ENCODE results near the gene AEBP2. TPM values are rescaled to one million over a fixed set of nuclear protein-coding genes. Genes with fewer than 3 reads are reported as not detected.

The AEBP2 gene
- total and polyA plus RNA-seq, 2 of the 13 experiments (the other 11 are each of a cell fraction or from before 2014, with no cell fraction given) = 9.2 to 17.9 TPM

DNA sequence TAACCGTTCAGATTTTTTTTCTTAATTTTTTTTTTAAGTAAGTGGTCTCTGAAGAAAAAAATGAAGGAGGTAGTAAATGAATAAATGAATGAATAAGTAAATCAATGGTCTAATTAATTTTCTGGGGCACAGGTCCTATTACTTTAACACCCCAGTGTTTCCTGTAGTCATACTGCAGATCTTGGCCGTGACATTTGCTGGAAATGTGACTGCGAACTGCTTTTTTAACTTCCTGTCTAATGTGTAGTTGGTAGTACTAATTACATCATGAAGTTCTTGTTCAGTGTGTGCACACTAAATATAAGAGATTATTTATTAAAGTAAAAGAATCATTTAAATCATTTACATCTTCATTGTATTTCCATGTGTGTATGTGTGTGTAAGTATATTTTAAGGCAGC is 45.4 kb downstream of the AEBP2 start:
- CTCF ChIA-PET (ENCODE audit: low intra/inter-chr PET ratio, low total read pairs) = no interaction called here
- H4K20me1 ChIP-seq (ENCODE audit: insufficient read depth, low read length) = peaks cover 9% of the 10 kb centered on the region; the same call in 1 of the 2 replicates

More for the DNA sequence above, 45.4 kb downstream of the AEBP2 start:
- Histone ChIP-seq H3K36me3 (replicated peaks in 1 of 2; ENCODE audit: control insufficient read depth in 1 of 2, insufficient read depth in 2 of 2, low read length in 2 of 2) (peaks cover 4 to 35% of the 10 kb centered on the region in 2 experiments; a peak in 3 of 5 replicates), H3K9me3 (ENCODE audit: low read length) (no peaks in the 10 kb centered on the region), H3K4me2 (ENCODE audit: low read depth, low read length) (no peak overlapping the region), H3K4me3 (replicated peaks in 1 of 3; ENCODE audit: insufficient read depth in 1 of 3, low read depth in 2 of 3, low read length in 3 of 3) (no peak overlapping the region), H3K79me2 (ENCODE audit: insufficient read depth, low read length) (peaks cover 64% of the 10 kb centered on the region), H3K27me3 (ENCODE audit: control insufficient read depth in 1 of 2, insufficient read depth in 2 of 2, low read length in 2 of 2) (no peaks in the 10 kb centered on the region), H3K4me1 (ENCODE audit: insufficient read depth, low read length) (peaks cover 11% of the 10 kb centered on the region), H2AFZ (ENCODE audit: low read length) (no peak overlapping the region), H3K27ac (ENCODE audit: extremely low read length, insufficient read depth, low read length) (no peak overlapping the region), H3K9ac (ENCODE audit: insufficient read depth, low read depth, low read length) (no peak overlapping the region)
- DNase-seq (ENCODE audit: low spot score) = no peak
- POLR2A ChIA-PET = no interaction called here
- no peak for ATAC-seq
- no TSS peak for BruUV-seq (replicated peaks)
- 93% methylated on average over 3 of the region's 3 CpGs for WGBS (ENCODE audit: low lambda C conversion rate)
- in situ Hi-C loops (cut with HindIII; ENCODE audit: extremely low pct_ligation_motif_present, low pct_unique_long_range_greater_than_20kb) (no loop called here), intact Hi-C loops (cut with micrococcal nuclease; ENCODE audit: unreplicated experiment) (no loop called here)
- FAIRE-seq = no peak
- TF ChIP-seq FOXJ3 (CRISPR knock-in tag; IDR thresholded peaks at IDR 0.05; ENCODE audit: borderline replicate concordance) (no peak), ZNF75D (CRISPR knock-in tag; IDR thresholded peaks at IDR 0.05; ENCODE audit: borderline replicate concordance) (no peak), NR2F2 (IDR thresholded peaks at IDR 0.05; ENCODE audit: borderline replicate concordance, low read depth) (no peak), POLR2AphosphoS5 (IDR thresholded peaks at IDR 0.05; ENCODE audit: low read depth, low read length) (no peak), ZHX1 (CRISPR knock-in tag; IDR thresholded peaks at IDR 0.05; ENCODE audit: low read depth) (no peak), ZNF496 (CRISPR knock-in tag; IDR thresholded peaks at IDR 0.05; ENCODE audit: insufficient replicate concordance) (no peak), ZNF260 (CRISPR knock-in tag; IDR thresholded peaks at IDR 0.05; ENCODE audit: borderline replicate concordance, low read depth) (no peak), FIP1L1 (IDR thresholded peaks at IDR 0.05; ENCODE audit: borderline replicate concordance, insufficient read depth, low read depth, low read length) (no peak), GATA4 (IDR thresholded peaks at IDR 0.05; ENCODE audit: borderline replicate concordance, low read depth) (no peak), SIX1 (CRISPR knock-in tag; IDR thresholded peaks at IDR 0.05; ENCODE audit: borderline replicate concordance) (no peak), CREB1 (IDR thresholded peaks at IDR 0.05) (no peak), CREB1 (CRISPR knock-in tag; IDR thresholded peaks at IDR 0.05) (no peak), ZNF354B (CRISPR knock-in tag; IDR thresholded peaks at IDR 0.05) (no peak), NR2F6 (IDR thresholded peaks at IDR 0.05) (no peak), NR2F6 (CRISPR knock-in tag; IDR thresholded peaks at IDR 0.05) (no peak), HMG20A (CRISPR knock-in tag; IDR thresholded peaks at IDR 0.05; ENCODE audit: borderline replicate concordance) (no peak), RFX3 (CRISPR knock-in tag; IDR thresholded peaks at IDR 0.05) (no peak), KLF13 (CRISPR knock-in tag; IDR thresholded peaks at IDR 0.05) (no peak)
